GM21717 (cell line): Measurements from ENCODE around the gene UGT1A9.

ENCODE experiments used
- ATAC-seq: cut with Tn5 transposase; IDR thresholded peaks from one replicate; pipeline ENCODE4 v1.9.1; 2021; ENCODE audit warnings: mild to moderate bottlenecking, moderate library complexity; ENCODE audit not compliant: unreplicated experiment

The UGT1A9 gene

GRCh38 chr2:233756429-233757081 lies 84.9 kb downstream of the UGT1A9 start:
- ATAC-seq = no peak

- no peak for ATAC-seq
Observed at GRCh38 chr2:233758141-233758540, 86.4 kb downstream of the UGT1A9 start.

GRCh38 chr2:233758849-233759248 lies 87.2 kb downstream of the UGT1A9 start:
- ATAC-seq = no peak

GRCh38 chr2:233760043-233760442 lies 88.3 kb downstream of the UGT1A9 start, which contains the start of gene UGT1A1:
Gene UGT1A1, plus strand, starts transcription at chr2:233760270. Its CDS starts 18 bp downstream, at chr2:233760288.
- no peak for ATAC-seq

GRCh38 chr2:233761040-233761769 lies 89.5 kb downstream of the UGT1A9 start:
- no peak for ATAC-seq

- ATAC-seq = no peak
Observed at GRCh38 chr2:233764264-233764663, 92.6 kb downstream of the UGT1A9 start.

- no peak for ATAC-seq
Observed at GRCh38 chr2:233764761-233765160, 93.1 kb downstream of the UGT1A9 start.

GRCh38 chr2:233766416-233766815 lies 94.7 kb downstream of the UGT1A9 start:
- ATAC-seq = no peak

- ATAC-seq = no peak
Observed at GRCh38 chr2:233768076-233768475, 96.4 kb downstream of the UGT1A9 start.

- ATAC-seq = no peak
Observed at GRCh38 chr2:233769260-233769659, 97.6 kb downstream of the UGT1A9 start.

GRCh38 chr2:233772153-233772552 lies 100.5 kb downstream of the UGT1A9 start:
- no peak for ATAC-seq

GRCh38 chr2:233772583-233772982 lies 100.9 kb downstream of the UGT1A9 start:
- ATAC-seq = no peak

- ATAC-seq = no peak
Observed at GRCh38 chr2:233773854-233774253, 102.2 kb downstream of the UGT1A9 start.

GRCh38 chr2:233775414-233775813 lies 103.7 kb downstream of the UGT1A9 start:
- ATAC-seq = no peak

- no peak for ATAC-seq
Observed at GRCh38 chr2:233778030-233778429, 106.3 kb downstream of the UGT1A9 start, which contains the start of gene MROH2A. Gene MROH2A, plus strand, starts transcription at chr2:233778330. Its CDS starts 1,029 bp downstream, at chr2:233779359.

- no peak for ATAC-seq
Observed at GRCh38 chr2:233779722-233780121, 108.0 kb downstream of the UGT1A9 start.

- ATAC-seq = no peak
Observed at GRCh38 chr2:233780771-233781170, 109.1 kb downstream of the UGT1A9 start.

GRCh38 chr2:233789554-233789953 lies 117.9 kb downstream of the UGT1A9 start:
- no peak for ATAC-seq

- ATAC-seq = no peak
Observed at GRCh38 chr2:233791151-233791882, 119.6 kb downstream of the UGT1A9 start.

- ATAC-seq = no peak
Observed at GRCh38 chr2:233791883-233792329, 120.2 kb downstream of the UGT1A9 start.

- no peak for ATAC-seq
Observed at GRCh38 chr2:233792720-233793119, 121.0 kb downstream of the UGT1A9 start.
